GM21786 (cell line): Measurements from ENCODE around the gene NUDT4.
"Not testable (repeated sequence)": the region's sequence is repeated elsewhere in the genome, so short reads cannot be mapped to it uniquely, and the experiment has no call there.

Experiments
- ATAC-seq: cut with Tn5 transposase; IDR thresholded peaks from one replicate; pipeline ENCODE4 v1.9.1; 2021; ENCODE audit not compliant: unreplicated experiment

The NUDT4 gene

DNA sequence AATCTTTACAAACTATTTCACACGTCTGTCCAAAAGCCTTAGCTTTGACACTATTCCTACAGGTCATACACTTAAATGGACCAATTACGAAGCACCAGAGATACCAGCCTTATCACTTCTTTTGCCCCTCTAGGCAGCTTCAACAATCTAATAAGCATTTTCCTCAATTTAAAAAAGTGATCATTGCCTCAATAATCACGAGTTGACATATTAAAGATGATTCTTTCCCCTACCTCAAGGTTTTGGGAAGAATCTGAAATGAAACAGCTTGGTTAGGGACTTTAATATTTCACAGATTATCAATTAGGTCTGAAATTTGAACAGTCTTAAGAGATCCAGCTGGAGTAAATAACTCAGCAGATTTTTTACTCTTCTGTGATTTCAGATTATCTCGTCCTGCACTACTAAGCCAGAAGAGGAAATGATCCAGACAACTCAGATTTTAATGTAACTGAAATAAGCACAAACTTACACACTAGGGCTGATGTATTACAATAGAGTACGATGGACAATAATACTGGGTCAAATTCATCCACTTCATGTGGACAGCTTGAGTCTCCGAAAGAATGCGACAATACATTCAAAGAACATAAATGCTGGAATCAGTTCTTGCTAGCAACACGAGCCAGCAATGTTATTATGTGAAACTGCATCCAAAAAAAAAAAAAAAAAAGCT is 48.1 kb downstream of the NUDT4 start:
- peak; percentile 43 for ATAC-seq

DNA sequence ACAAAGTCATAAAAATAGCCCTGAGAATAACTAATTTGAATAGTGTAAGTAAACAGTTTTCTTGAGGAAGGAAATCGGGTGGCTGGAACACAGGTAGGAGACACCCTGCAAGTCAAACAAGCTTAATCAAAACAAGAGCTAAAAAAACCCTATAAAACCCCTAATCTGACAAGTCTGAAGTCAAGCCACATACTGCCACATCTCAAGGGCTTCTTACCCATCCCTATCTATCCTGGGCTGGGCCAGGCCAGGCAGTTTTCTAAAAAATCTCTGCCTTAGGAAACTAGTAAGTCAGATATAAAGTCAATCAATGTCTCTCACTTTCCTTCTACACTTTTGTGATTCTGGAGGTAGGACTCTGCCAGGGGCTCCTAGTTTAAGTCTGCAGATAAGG is 48.7 kb downstream of the NUDT4 start:
- ATAC-seq = peak; percentile 30

- no peak for ATAC-seq
Measured at GRCh38 chr12:93427779-93428564, 50.2 kb downstream of the NUDT4 start.

DNA sequence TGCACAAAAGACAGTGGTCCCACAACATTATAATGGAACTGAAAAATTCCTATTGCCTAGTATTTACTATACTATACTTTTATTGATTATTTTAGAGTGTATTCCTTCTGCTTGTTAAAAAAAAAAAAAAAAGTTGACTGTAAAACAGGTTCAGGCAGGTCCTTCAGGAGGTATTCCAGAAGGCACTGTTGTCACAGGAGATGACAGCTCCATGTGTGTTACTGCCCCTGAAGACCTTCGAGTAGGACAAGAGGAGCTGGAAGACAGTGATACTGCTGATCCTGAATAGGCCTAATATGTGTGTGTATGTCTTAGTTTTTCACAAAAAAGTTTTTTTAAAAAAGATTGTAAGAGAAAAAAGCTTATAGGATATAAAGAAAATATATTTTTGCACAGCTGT is 51.7 kb downstream of the NUDT4 start:
- no peak for ATAC-seq

GRCh38 chr12:93429852-93430251 is 52.1 kb downstream of the NUDT4 start:
- ATAC-seq = no peak

- no peak for ATAC-seq
Measured at GRCh38 chr12:93430280-93430679, 52.6 kb downstream of the NUDT4 start.

GRCh38 chr12:93432031-93432430 is 54.3 kb downstream of the NUDT4 start:
- not testable (repeated sequence) for ATAC-seq

DNA sequence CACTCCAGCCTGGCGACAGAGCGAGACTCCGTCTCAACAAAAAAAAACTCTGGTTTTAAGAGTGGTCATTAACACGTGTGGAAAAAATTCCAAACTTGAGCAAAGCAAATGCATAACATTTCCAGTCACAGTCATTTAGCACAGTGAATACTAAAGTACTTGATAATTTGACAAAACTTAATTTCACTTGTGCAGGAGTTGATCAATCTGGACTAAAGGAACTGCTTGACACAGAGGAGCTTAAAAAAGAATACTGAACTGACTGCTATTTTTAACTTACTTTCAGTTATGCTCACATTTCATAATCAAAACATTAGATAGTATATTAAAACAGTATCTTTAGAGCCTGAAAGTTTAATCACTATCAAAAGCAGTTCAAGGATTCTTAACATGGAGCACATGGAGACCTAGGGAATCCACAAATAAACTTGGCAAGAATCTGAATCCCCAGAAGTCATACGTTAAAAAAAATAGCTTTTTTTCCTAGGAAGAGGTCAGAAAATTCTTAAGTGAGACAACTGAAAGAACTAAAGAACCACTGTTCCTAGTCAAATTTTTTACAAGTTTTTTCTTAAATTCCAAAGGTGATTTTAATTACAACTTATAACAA is 56.6 kb downstream of the NUDT4 start:
- ATAC-seq = no peak

DNA sequence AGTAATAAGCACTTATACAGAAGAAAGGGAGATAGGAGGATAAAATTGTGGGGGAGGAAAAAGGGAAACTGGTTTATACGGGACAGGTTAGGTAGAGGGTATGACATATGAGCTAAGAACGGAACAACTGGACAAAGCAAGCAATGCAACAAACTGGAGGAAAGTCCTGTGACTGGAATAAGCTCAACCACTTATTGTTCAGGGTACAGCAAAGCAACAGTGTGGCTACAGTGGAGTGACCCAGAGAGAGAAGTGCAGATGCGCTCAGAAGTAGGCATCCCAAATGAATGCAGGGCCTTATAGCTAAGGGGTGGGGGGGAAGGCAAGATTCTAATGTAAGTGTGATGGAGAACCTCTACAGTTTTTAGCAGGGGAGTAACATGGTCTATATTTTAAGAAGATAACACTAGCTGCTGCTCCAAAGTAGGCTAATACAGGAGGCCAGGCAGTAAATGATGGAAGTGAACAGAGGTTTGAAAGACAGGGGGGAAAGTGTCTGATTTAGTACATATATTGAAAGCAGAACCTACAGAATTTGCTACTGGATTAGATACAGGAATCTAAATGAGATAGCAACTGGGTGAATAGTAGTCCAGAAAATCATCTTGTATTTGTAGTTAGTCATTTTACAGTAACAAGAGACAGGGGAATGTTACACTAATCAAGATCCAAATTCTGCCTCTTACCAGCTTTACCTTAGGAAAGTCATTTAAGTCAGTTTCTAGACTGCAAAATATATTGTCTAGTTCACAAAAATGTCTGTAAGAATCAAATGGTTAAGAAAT is 60.7 kb downstream of the NUDT4 start:
- ATAC-seq = no peak

DNA sequence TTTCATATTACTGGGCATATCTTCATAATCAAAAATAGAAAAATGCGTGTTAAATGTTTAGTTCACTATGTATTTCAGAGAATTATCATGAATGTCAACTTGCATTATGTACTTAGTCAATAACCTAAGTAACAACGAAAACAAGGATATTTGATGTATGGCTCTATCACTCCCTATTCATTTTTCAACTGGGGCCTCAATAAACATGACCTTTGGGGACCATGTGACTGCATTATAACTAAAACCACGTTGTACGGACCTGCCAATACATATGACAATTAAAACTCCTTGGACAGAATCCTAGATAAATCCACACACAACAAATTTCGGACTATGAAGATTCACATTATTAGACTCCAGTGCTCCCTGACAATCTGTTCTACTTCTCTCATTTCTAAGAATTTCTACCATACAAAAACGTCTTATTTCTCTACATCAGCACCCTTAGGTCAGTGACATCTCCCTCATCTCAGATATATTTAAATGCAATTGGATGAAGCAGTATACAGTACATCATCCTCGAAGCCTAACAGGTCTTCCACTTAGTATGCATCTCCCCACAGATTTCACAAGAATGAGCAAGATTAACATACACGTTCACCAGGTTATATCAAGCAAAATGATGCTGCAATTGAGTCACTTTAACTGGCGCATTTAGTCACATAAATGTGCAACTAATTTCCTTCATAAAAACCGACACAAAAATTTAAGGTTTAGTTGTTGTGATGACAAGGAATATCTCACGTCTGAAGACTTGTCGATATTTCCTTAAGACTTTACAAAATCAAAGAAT is 62.5 kb downstream of the NUDT4 start:
- ATAC-seq = no peak

GRCh38 chr12:93441081-93441616 is 63.4 kb downstream of the NUDT4 start:
- ATAC-seq = no peak

GRCh38 chr12:93441617-93442410 is 64.1 kb downstream of the NUDT4 start, which contains the start of gene UBE2N:
Gene UBE2N (minus strand): TSS chr12:93441947. CDS start chr12:93441884, 63 bp downstream.
- ATAC-seq = peak; percentile 79

GRCh38 chr12:93442411-93443340 is 65.0 kb downstream of the NUDT4 start:
- ATAC-seq = no peak

DNA sequence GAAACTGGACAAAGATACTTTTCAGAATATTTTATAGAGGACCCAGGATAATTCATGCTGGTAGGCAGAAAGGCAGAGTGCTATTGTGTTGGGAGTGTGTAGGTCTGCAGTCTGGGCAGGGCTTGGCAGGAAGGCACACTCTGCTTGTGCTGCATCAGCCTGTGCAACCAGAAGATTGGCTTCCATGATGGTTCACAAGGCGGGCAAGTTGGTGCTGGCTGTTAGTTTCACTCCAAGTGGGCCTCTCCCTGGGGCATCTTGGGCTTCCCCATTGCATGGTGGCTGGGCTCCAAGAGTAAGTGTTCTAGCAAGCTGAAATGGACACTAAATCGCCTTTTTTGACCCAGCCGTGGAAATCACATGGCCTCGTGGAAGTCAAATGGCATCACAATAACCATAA is 65.9 kb downstream of the NUDT4 start:
- no peak for ATAC-seq

- ATAC-seq = no peak
Measured at GRCh38 chr12:93447555-93448290, 70.0 kb downstream of the NUDT4 start.

DNA sequence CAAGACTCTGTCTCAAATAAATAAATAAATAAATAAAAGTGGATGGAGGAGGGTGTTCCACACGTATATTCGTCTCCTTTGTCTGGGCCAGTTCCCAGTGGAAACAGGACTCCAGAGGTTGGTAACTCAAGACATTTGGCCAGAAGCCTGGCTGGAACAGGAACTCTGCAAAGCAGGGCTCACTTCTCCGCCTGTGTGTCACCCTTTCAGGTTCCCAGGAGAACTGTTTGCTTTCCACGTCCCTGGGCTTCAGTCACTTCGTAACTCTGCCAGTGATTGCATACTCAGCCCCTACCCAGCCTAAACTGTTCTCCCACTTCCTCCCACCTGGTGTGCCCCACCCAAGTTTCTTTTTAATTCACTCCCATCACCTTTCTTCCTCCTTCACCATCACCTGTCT is 71.1 kb downstream of the NUDT4 start:
- ATAC-seq = no peak

GRCh38 chr12:93449277-93449676 is 71.6 kb downstream of the NUDT4 start:
- ATAC-seq = peak; percentile 97
